ENCODE data around the gene PCDHGB6.
"Not testable (repeated sequence)": the region's sequence is repeated elsewhere in the genome, so short reads cannot be mapped to it uniquely, and the experiment has no call there.

The PCDHGB6 gene

GRCh38 chr5:141389153-141390042 lies 18.4 kb upstream of the PCDHGB6 start:
- no peak for DNase-seq
- peaks cover 13 to 80% (median 42%) of the 10 kb centered on the region in 5 experiments for H3K27me3 ChIP-seq (replicated peaks in 2 of 5; ENCODE audit: control insufficient read depth in 4 of 5, insufficient read depth in 5 of 5, low read length in 4 of 5)
- POLR2A ChIA-PET: no interaction called here
- no peak overlapping the region for H3K27ac ChIP-seq (ENCODE audit: insufficient read depth in 1 of 2, low read depth in 1 of 2, low read length in 2 of 2, poor library complexity in 1 of 2, severe bottlenecking in 2 of 2)
- no peak overlapping the region for H3K4me3 ChIP-seq (ENCODE audit: control insufficient read depth in 1 of 7, extremely low read depth in 1 of 7, insufficient read depth in 4 of 7, low read depth in 2 of 7, low read length in 6 of 7)
- peaks cover 0 to 8% (median 0%) of the 10 kb centered on the region in 4 experiments for H3K36me3 ChIP-seq (ENCODE audit: control insufficient read depth in 4 of 4, insufficient read depth in 4 of 4, low read length in 3 of 4)
- peaks cover 0 to 77% (median 52%) of the 10 kb centered on the region in 5 experiments for H3K9me3 ChIP-seq (ENCODE audit: control extremely low read depth in 1 of 5, control insufficient read depth in 4 of 5, insufficient read depth in 2 of 5, low read depth in 1 of 5, low read length in 4 of 5)
- no peaks in the 10 kb centered on the region for H3K4me1 ChIP-seq (ENCODE audit: control extremely low read depth in 1 of 4, control insufficient read depth in 4 of 4, insufficient read depth in 4 of 4, low read length in 3 of 4)
- 34% methylated on average over 77 of the region's 77 CpGs for WGBS (ENCODE audit: insufficient coverage)
- CTCF ChIA-PET: interaction anchor here (1.0 to 1.7 kb wide), 4 partner anchors 7 to 135 kb away, joined by 3 to 4 read pairs (median 4); no protein-coding TSS in a partner anchor

- Histone ChIP-seq H3K27me3 (replicated peaks in 2 of 5; ENCODE audit: control insufficient read depth in 4 of 5, insufficient read depth in 5 of 5, low read length in 4 of 5) (peaks cover 13 to 76% (median 37%) of the 10 kb centered on the region in 5 experiments), H3K9me3 (ENCODE audit: control extremely low read depth in 1 of 5, control insufficient read depth in 4 of 5, insufficient read depth in 2 of 5, low read depth in 1 of 5, low read length in 4 of 5) (peaks cover 3 to 72% (median 55%) of the 10 kb centered on the region in 5 experiments), H3K36me3 (ENCODE audit: control insufficient read depth in 4 of 4, insufficient read depth in 4 of 4, low read length in 3 of 4) (peaks cover 0 to 8% (median 0%) of the 10 kb centered on the region in 4 experiments), H3K4me1 (ENCODE audit: control extremely low read depth in 1 of 4, control insufficient read depth in 4 of 4, insufficient read depth in 4 of 4, low read length in 3 of 4) (no peaks in the 10 kb centered on the region), H3K4me3 (ENCODE audit: control insufficient read depth in 1 of 7, extremely low read depth in 1 of 7, insufficient read depth in 4 of 7, low read depth in 2 of 7, low read length in 6 of 7) (peak within 1 kb of the TSS in 1 of 7 experiments; percentile 28), H3K27ac (ENCODE audit: insufficient read depth in 1 of 2, low read depth in 1 of 2, low read length in 2 of 2, poor library complexity in 1 of 2, severe bottlenecking in 2 of 2) (no peak within 1 kb of the TSS)
- WGBS (ENCODE audit: insufficient coverage): 33% methylated on average over 35 of the region's 38 CpGs
- ChIA-PET POLR2A (no interaction called here), CTCF (interaction anchor here (1.3 to 2.5 kb wide), 2 partner anchors 29 to 165 kb away, joined by 4 to 9 read pairs; partner anchors contain the start of gene PCDHGA11)
- peak in 2 of 3 donors; percentile 49 to 52 for DNase-seq
These were observed 15.2 kb upstream of the PCDHGB6 start, which contains the start of gene PCDHGA8 for GRCh38 chr5:141392429-141393198. Gene PCDHGA8, plus strand, starts transcription at chr5:141392633. Its CDS starts 181 bp downstream, at chr5:141392814.

GRCh38 chr5:141393267-141393666 lies 14.6 kb upstream of the PCDHGB6 start:
- Histone ChIP-seq H3K27ac (ENCODE audit: insufficient read depth in 1 of 2, low read depth in 1 of 2, low read length in 2 of 2, poor library complexity in 1 of 2, severe bottlenecking in 2 of 2) (no peak overlapping the region), H3K4me3 (ENCODE audit: control insufficient read depth in 1 of 7, extremely low read depth in 1 of 7, insufficient read depth in 4 of 7, low read depth in 2 of 7, low read length in 6 of 7) (peak overlapping the region in 1 of 7 experiments; percentile 28), H3K36me3 (ENCODE audit: control insufficient read depth in 4 of 4, insufficient read depth in 4 of 4, low read length in 3 of 4) (peaks cover 0 to 8% (median 0%) of the 10 kb centered on the region in 4 experiments), H3K9me3 (ENCODE audit: control extremely low read depth in 1 of 5, control insufficient read depth in 4 of 5, insufficient read depth in 2 of 5, low read depth in 1 of 5, low read length in 4 of 5) (peaks cover 3 to 73% (median 52%) of the 10 kb centered on the region in 5 experiments), H3K27me3 (replicated peaks in 2 of 5; ENCODE audit: control insufficient read depth in 4 of 5, insufficient read depth in 5 of 5, low read length in 4 of 5) (peaks cover 13 to 73% (median 35%) of the 10 kb centered on the region in 5 experiments), H3K4me1 (ENCODE audit: control extremely low read depth in 1 of 4, control insufficient read depth in 4 of 4, insufficient read depth in 4 of 4, low read length in 3 of 4) (no peaks in the 10 kb centered on the region)
- DNase-seq: no peak
- POLR2A ChIA-PET: no interaction called here
- CTCF ChIA-PET: interaction anchor here (1.3 kb wide), 1 partner anchor 165 kb away, joined by 4 read pairs; no protein-coding TSS in a partner anchor
- WGBS (ENCODE audit: insufficient coverage): 30% methylated on average over 17 of the region's 21 CpGs

GRCh38 chr5:141394401-141395187 lies 13.2 kb upstream of the PCDHGB6 start:
- DNase-seq; H3K27ac ChIP-seq (ENCODE audit: insufficient read depth in 1 of 2, low read depth in 1 of 2, low read length in 2 of 2, poor library complexity in 1 of 2, severe bottlenecking in 2 of 2); H3K4me1 ChIP-seq (ENCODE audit: control extremely low read depth in 1 of 4, control insufficient read depth in 4 of 4, insufficient read depth in 4 of 4, low read length in 3 of 4); H3K36me3 ChIP-seq (ENCODE audit: control insufficient read depth in 4 of 4, insufficient read depth in 4 of 4, low read length in 3 of 4); POLR2A ChIA-PET; H3K4me3 ChIP-seq (ENCODE audit: control insufficient read depth in 1 of 7, extremely low read depth in 1 of 7, insufficient read depth in 4 of 7, low read depth in 2 of 7, low read length in 6 of 7): not testable (repeated sequence)
- Histone ChIP-seq H3K27me3 (replicated peaks in 2 of 5; ENCODE audit: control insufficient read depth in 4 of 5, insufficient read depth in 5 of 5, low read length in 4 of 5) (peaks cover 12 to 73% (median 33%) of the 10 kb centered on the region in 5 experiments), H3K9me3 (ENCODE audit: control extremely low read depth in 1 of 5, control insufficient read depth in 4 of 5, insufficient read depth in 2 of 5, low read depth in 1 of 5, low read length in 4 of 5) (peaks cover 3 to 72% (median 52%) of the 10 kb centered on the region in 5 experiments)
- CTCF ChIA-PET: interaction anchor here (1.1 to 4.1 kb wide), 3 partner anchors 19 to 118 kb away, joined by 3 to 17 read pairs (median 9); partner anchors contain the start of genes PCDHGA10 and TAF7
- 32% methylated on average over 26 of the region's 53 CpGs for WGBS (ENCODE audit: insufficient coverage)

- Histone ChIP-seq H3K4me3 (ENCODE audit: control insufficient read depth in 1 of 7, extremely low read depth in 1 of 7, insufficient read depth in 4 of 7, low read depth in 2 of 7, low read length in 6 of 7) (peak within 1 kb of the TSS in 5 of 7 experiments; percentile 29 to 71 (median 48)), H3K27me3 (replicated peaks in 2 of 5; ENCODE audit: control insufficient read depth in 4 of 5, insufficient read depth in 5 of 5, low read length in 4 of 5) (peaks cover 22 to 70% (median 31%) of the 10 kb centered on the region in 5 experiments), H3K9me3 (ENCODE audit: control extremely low read depth in 1 of 5, control insufficient read depth in 4 of 5, insufficient read depth in 2 of 5, low read depth in 1 of 5, low read length in 4 of 5) (peaks cover 8 to 69% (median 52%) of the 10 kb centered on the region in 5 experiments)
- peak; percentile 43 to 81 (median 79) for DNase-seq
- POLR2A ChIA-PET; H3K36me3 ChIP-seq (ENCODE audit: control insufficient read depth in 4 of 4, insufficient read depth in 4 of 4, low read length in 3 of 4); H3K4me1 ChIP-seq (ENCODE audit: control extremely low read depth in 1 of 4, control insufficient read depth in 4 of 4, insufficient read depth in 4 of 4, low read length in 3 of 4); H3K27ac ChIP-seq (ENCODE audit: insufficient read depth in 1 of 2, low read depth in 1 of 2, low read length in 2 of 2, poor library complexity in 1 of 2, severe bottlenecking in 2 of 2): not testable (repeated sequence)
- 4% methylated on average over 9 of the region's 43 CpGs for WGBS (ENCODE audit: insufficient coverage)
- CTCF ChIA-PET: interaction anchor here (0.6 to 4.1 kb wide), 14 partner anchors 9 to 166 kb away, joined by 3 to 20 read pairs (median 4); partner anchors contain the start of genes PCDHGA10, PCDHGA11, PCDHGB3 and PCDHGB6
These were observed 9.9 kb upstream of the PCDHGB6 start, which contains the start of gene PCDHGB5 for GRCh38 chr5:141397756-141398551. Gene PCDHGB5, plus strand, starts transcription at chr5:141397947. Its CDS starts 181 bp downstream, at chr5:141398128.

Data from common myeloid progenitor, CD34-positive (primary cell).